GM12878 (cell line): Measurements from ENCODE around the gene BIRC5. TPM values are rescaled to one million over a fixed set of nuclear protein-coding genes. Genes with fewer than 3 reads are reported as not detected.

Experiments
- ATAC-seq: fragments of 200-7000 bp; cut with Tn5 transposase; 3 replicates; pipeline ENCODE4 v1.9.1; 2020; ENCODE audit warnings: mild to moderate bottlenecking, moderate library complexity
- BruUV-seq: library from RNA; stranded (reverse); fragments of 400-500 nt; replicated peaks from 2 replicates; lab custom pipeline; 2021; lab: Mats Ljungman, UMichigan
- CTCF ChIA-PET: fragments of 300-600 bp; sonication (Branson Sonifier 250); formaldehyde crosslinking; extraction: SDS; loops from one replicate; lab custom pipeline; 2021; ENCODE audit warnings: inconsistent platforms; lab: Yijun Ruan, JAX
- POLR2A ChIA-PET: fragments of 350-600 bp; formaldehyde crosslinking; extraction: SDS; loops from one replicate; lab custom pipeline; 2021; ENCODE audit warnings: inconsistent platforms; lab: Charles Lee
- RAD21 ChIA-PET: fragments of 300-600 bp; sonication (Branson Sonifier 250); formaldehyde crosslinking; loops from one replicate; lab custom pipeline; 2023; ENCODE audit warnings: antibody characterized with exemption; ENCODE audit not compliant: unreplicated experiment; lab: Charles Lee
- SMC1A ChIA-PET: fragments of 300-600 bp; sonication (Branson Sonifier 250); formaldehyde crosslinking; loops from one replicate; lab custom pipeline; 2023; ENCODE audit not compliant: unreplicated experiment, uncharacterized antibody; lab: Charles Lee
- DNase-seq: peaks from one replicate; pipeline ENCODE4 v3.0.0-alpha.2; 2011; ENCODE audit warnings: low read depth, low spot score
- FAIRE-seq: peaks from 3 replicates; lab custom pipeline; 2011; peaks lifted over from hg19 to GRCh38; lab: Jason Lieb, UNC
- H2AFZ ChIP-seq: 2 replicates; pipeline ENCODE4 v1.6.0; 2011; ENCODE audit warnings: low read depth, low read length, control low read depth; ENCODE audit not compliant: control insufficient read depth
- H3K27ac ChIP-seq: 2 replicates; pipeline ENCODE4 v1.5.1; 2011; ENCODE audit warnings: control low read depth; ENCODE audit not compliant: control insufficient read depth, insufficient read depth
- H3K27me3 ChIP-seq, 2 experiments: replicated peaks in 1 of 2; 2 replicates each; pipeline versions ENCODE4 v1.6.0 to v1.6.1; 2011; ENCODE audit warnings: low read length in 1 of 2; ENCODE audit not compliant: control insufficient read depth in 2 of 2, insufficient read depth in 2 of 2
- H3K36me3 ChIP-seq, 2 experiments: 2 replicates each; pipeline ENCODE4 v1.5.1; 2011; ENCODE audit warnings: low read length in 1 of 2; ENCODE audit not compliant: control insufficient read depth in 2 of 2, insufficient read depth in 2 of 2
- H3K4me1 ChIP-seq: 2 replicates; pipeline ENCODE4 v1.6.1; 2011; ENCODE audit warnings: mild to moderate bottlenecking, low read length, moderate library complexity, mixed read lengths; ENCODE audit not compliant: control insufficient read depth, insufficient read depth
- H3K4me2 ChIP-seq: 2 replicates; pipeline ENCODE4 v1.6.0; 2011; ENCODE audit warnings: control low read depth; ENCODE audit not compliant: control insufficient read depth, insufficient read depth
- H3K4me3 ChIP-seq: fragments of 200-600 bp; sonication (generic); 2 replicates; pipeline ENCODE4 v1.5.1; 2016
- H3K79me2 ChIP-seq: 2 replicates; pipeline ENCODE4 v1.6.0; 2011; ENCODE audit warnings: low read length; ENCODE audit not compliant: control insufficient read depth, insufficient read depth
- H3K9ac ChIP-seq: 2 replicates; pipeline ENCODE4 v1.8.0; 2011; ENCODE audit warnings: low read length, control low read depth, mixed read lengths; ENCODE audit not compliant: control insufficient read depth, insufficient read depth
- H3K9me3 ChIP-seq: replicated peaks from 3 replicates; pipeline ENCODE4 v1.5.1; 2011; ENCODE audit warnings: mild to moderate bottlenecking, low read length; ENCODE audit not compliant: control insufficient read depth, insufficient read depth
- H4K20me1 ChIP-seq: 2 replicates; pipeline ENCODE4 v1.6.0; 2011; ENCODE audit not compliant: control insufficient read depth, insufficient read depth
- EED ChIP-seq: sonication (generic); IDR thresholded peaks from 2 replicates; pipeline ENCODE4 v1.6.1; 2016; ENCODE audit warnings: antibody characterized with exemption, low read depth
- EP300 ChIP-seq, 2 experiments: fragments of 150-350 bp in 1 of 2; IDR thresholded peaks; 2 replicates each; pipeline ENCODE4 v1.6.1; 2011 to 2012; ENCODE audit warnings: low read depth in 2 of 2, low read length in 2 of 2, borderline replicate concordance in 1 of 2, improper control_type of control experiment in 1 of 2, inconsistent platforms in 1 of 2; ENCODE audit not compliant: control insufficient read depth in 1 of 2
- LARP7 ChIP-seq: fragments of 450-650 bp; IDR thresholded peaks from 2 replicates; pipeline ENCODE4 v1.6.1; 2017; ENCODE audit warnings: mild to moderate bottlenecking
- MTA3 ChIP-seq: IDR thresholded peaks from 2 replicates; pipeline ENCODE4 v1.6.1; 2012; ENCODE audit warnings: low read length, inconsistent platforms, borderline replicate concordance
- NR2F1 ChIP-seq: fragments of 450-650 bp; conservative IDR thresholded peaks from 2 replicates; pipeline ENCODE4 v1.6.1; 2017; ENCODE audit warnings: mild to moderate bottlenecking
- NRF1 ChIP-seq: conservative IDR thresholded peaks from 2 replicates; pipeline ENCODE4 v1.6.1; 2011; ENCODE audit warnings: mild to moderate bottlenecking, low read depth, low read length, improper control_type of control experiment
- RELA ChIP-seq: fragments of 450-650 bp; IDR thresholded peaks from 2 replicates; pipeline ENCODE4 v1.8.0; 2014; ENCODE audit warnings: borderline replicate concordance; ENCODE audit not compliant: partially characterized antibody
- WRNIP1 ChIP-seq: IDR thresholded peaks from 2 replicates; pipeline ENCODE4 v1.6.1; 2011; ENCODE audit warnings: low read depth, low read length, improper control_type of control experiment, borderline replicate concordance
- YY1 ChIP-seq: IDR thresholded peaks from 2 replicates; pipeline ENCODE4 v1.6.1; 2011; ENCODE audit warnings: low read depth, mild to moderate bottlenecking, low read length
- ZBTB11 ChIP-seq: fragments of 450-650 bp; formaldehyde crosslinking; IDR thresholded peaks from 2 replicates; pipeline ENCODE4 v1.5.0; 2022; ENCODE audit warnings: mild to moderate bottlenecking, missing genetic modification characterization
- WGBS: methylation state at CpG from one replicate; pipeline ENCODE4 v1.1.6; 2016; ENCODE audit warnings: low lambda C conversion rate; ENCODE audit not compliant: insufficient replicate concordance, insufficient coverage; ENCODE audit errors: missing lambda C conversion rate; 5-methylcytosine and 5-hydroxymethylcytosine counted together
- in situ Hi-C: fragments of 300-500 bp; cut with MboI; formaldehyde crosslinking; loops from 9 replicates; pipeline ENCODE4 v1.14.3; 2018; ENCODE audit warnings: mixed read lengths
- intact Hi-C: fragments of 100-400 bp; cut with micrococcal nuclease; formaldehyde crosslinking; loops from one replicate; pipeline ENCODE4 v1.14.2; 2022; ENCODE audit not compliant: unreplicated experiment
- polyA plus RNA-seq, 11 experiments: library from polyadenylated mRNA; depleted of rRNA in 4 of 11; unstranded in 6 of 11; stranded (reverse) in 5 of 11; fragments of >200 nt; fragmentation: Nextera tagmentation in 4 of 11; fragmentation: Illumina TruSeq in 1 of 11; extraction: Ambion mirVana in 4 of 11; extraction: Trizol in 1 of 11; gene quantifications; 1 replicate in 1 of 11; 2 replicates in 10 of 11; pipeline versions ENCODE4 v1.2.1 to v1.2.3, GENCODE V29; 2011 to 2016; ENCODE audit warnings: inconsistent platforms in 2 of 11, missing spikeins in 2 of 11, low read depth in 1 of 11
- total RNA-seq, 4 experiments: library from RNA; depleted of rRNA in 3 of 4; stranded (reverse); fragments of >200 nt in 3 of 4; fragmentation: Illumina TruSeq in 1 of 4; extraction: Trizol in 1 of 4; gene quantifications; 2 replicates each; pipeline versions ENCODE4 v1.2.1 to v1.2.3, GENCODE V29; 2013 to 2021
- TF ChIP-seq, protein P1 (sequence below): fragments of 450-650 bp; IDR thresholded peaks from 2 replicates; pipeline ENCODE4 v1.6.1; 2017; ENCODE audit warnings: mild to moderate bottlenecking
- TF ChIP-seq, protein P2 (sequence below): IDR thresholded peaks from 2 replicates; pipeline ENCODE4 v1.6.1; 2012; ENCODE audit warnings: improper control_type of control experiment, low read depth, low read length; ENCODE audit not compliant: insufficient replicate concordance

BIRC5 gene
- total and polyA plus RNA-seq, 10 of the 15 experiments (the other 5 are each of a cell fraction or from before 2014, with no cell fraction given) = 41.0 to 175 (median 90.8) TPM

GRCh38 chr17:78257810-78258322 is 43.8 kb downstream of the BIRC5 start:
- ChIA-PET SMC1A (interaction anchor here (1.2 kb wide), 1 partner anchor 238 kb away, joined by 3 read pairs; no protein-coding TSS in a partner anchor), RAD21 (interaction anchor here (0.7 to 0.9 kb wide), 3 partner anchors 13 to 173 kb away, joined by 3 read pairs; no protein-coding TSS in a partner anchor), POLR2A (no interaction called here), CTCF (interaction anchor here (0.6 to 1.0 kb wide), 2 partner anchors 164 to 836 kb away, joined by 3 to 4 read pairs; no protein-coding TSS in a partner anchor)
- no TSS peak for BruUV-seq
- 6% methylated on average over 13 of the region's 16 CpGs for WGBS
- FAIRE-seq (peak; percentile 83), ATAC-seq (peak; percentile 59), DNase-seq (no peak)
- no peaks in the 10 kb centered on the region for H3K27me3 ChIP-seq
- H3K9ac ChIP-seq = no peak overlapping the region
- no peaks in the 10 kb centered on the region for H4K20me1 ChIP-seq
- H3K9me3 ChIP-seq = no peaks in the 10 kb centered on the region
- peaks cover 34% of the 10 kb centered on the region for H3K4me1 ChIP-seq
- intact Hi-C loops (no loop called here), in situ Hi-C loops (no loop called here)
- H3K4me3 ChIP-seq = peak overlapping the region; percentile 5
- no peaks in the 10 kb centered on the region for H3K79me2 ChIP-seq
- H3K27ac ChIP-seq = no peak overlapping the region
- no peaks in the 10 kb centered on the region for H3K36me3 ChIP-seq
- H3K4me2 ChIP-seq = peak overlapping the region; percentile 49
- H2AFZ ChIP-seq = peak overlapping the region; percentile 35; the same call in 1 of the 2 replicates
- TF ChIP-seq MTA3 (no peak), YY1 (0 out of 2 replicates have a peak, but pooled peaks have one; percentile 14), EED (peak; percentile 72), LARP7 (no peak), NRF1 (no peak), EP300 (IDR thresholded peaks at IDR 0.05; ENCODE audit: borderline replicate concordance in 1 of 2, control insufficient read depth in 1 of 2, low read depth in 2 of 2, low read length in 2 of 2) (peak; percentile 22 to 29; a peak in 1 of 4 replicates), RELA (peak; percentile 27), NR2F1 (peak; percentile 87), ZBTB11 (no peak), WRNIP1 (no peak)
- TF ChIP-seq, protein P1, sequence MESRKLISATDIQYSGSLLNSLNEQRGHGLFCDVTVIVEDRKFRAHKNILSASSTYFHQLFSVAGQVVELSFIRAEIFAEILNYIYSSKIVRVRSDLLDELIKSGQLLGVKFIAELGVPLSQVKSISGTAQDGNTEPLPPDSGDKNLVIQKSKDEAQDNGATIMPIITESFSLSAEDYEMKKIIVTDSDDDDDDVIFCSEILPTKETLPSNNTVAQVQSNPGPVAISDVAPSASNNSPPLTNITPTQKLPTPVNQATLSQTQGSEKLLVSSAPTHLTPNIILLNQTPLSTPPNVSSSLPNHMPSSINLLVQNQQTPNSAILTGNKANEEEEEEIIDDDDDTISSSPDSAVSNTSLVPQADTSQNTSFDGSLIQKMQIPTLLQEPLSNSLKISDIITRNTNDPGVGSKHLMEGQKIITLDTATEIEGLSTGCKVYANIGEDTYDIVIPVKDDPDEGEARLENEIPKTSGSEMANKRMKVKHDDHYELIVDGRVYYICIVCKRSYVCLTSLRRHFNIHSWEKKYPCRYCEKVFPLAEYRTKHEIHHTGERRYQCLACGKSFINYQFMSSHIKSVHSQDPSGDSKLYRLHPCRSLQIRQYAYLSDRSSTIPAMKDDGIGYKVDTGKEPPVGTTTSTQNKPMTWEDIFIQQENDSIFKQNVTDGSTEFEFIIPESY = no peak
- TF ChIP-seq, protein P2, sequence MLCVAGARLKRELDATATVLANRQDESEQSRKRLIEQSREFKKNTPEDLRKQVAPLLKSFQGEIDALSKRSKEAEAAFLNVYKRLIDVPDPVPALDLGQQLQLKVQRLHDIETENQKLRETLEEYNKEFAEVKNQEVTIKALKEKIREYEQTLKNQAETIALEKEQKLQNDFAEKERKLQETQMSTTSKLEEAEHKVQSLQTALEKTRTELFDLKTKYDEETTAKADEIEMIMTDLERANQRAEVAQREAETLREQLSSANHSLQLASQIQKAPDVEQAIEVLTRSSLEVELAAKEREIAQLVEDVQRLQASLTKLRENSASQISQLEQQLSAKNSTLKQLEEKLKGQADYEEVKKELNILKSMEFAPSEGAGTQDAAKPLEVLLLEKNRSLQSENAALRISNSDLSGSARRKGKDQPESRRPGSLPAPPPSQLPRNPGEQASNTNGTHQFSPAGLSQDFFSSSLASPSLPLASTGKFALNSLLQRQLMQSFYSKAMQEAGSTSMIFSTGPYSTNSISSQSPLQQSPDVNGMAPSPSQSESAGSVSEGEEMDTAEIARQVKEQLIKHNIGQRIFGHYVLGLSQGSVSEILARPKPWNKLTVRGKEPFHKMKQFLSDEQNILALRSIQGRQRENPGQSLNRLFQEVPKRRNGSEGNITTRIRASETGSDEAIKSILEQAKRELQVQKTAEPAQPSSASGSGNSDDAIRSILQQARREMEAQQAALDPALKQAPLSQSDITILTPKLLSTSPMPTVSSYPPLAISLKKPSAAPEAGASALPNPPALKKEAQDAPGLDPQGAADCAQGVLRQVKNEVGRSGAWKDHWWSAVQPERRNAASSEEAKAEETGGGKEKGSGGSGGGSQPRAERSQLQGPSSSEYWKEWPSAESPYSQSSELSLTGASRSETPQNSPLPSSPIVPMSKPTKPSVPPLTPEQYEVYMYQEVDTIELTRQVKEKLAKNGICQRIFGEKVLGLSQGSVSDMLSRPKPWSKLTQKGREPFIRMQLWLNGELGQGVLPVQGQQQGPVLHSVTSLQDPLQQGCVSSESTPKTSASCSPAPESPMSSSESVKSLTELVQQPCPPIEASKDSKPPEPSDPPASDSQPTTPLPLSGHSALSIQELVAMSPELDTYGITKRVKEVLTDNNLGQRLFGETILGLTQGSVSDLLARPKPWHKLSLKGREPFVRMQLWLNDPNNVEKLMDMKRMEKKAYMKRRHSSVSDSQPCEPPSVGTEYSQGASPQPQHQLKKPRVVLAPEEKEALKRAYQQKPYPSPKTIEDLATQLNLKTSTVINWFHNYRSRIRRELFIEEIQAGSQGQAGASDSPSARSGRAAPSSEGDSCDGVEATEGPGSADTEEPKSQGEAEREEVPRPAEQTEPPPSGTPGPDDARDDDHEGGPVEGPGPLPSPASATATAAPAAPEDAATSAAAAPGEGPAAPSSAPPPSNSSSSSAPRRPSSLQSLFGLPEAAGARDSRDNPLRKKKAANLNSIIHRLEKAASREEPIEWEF = no peak
